ENCODE data around the gene RAB31.

The RAB31 gene

DNA sequence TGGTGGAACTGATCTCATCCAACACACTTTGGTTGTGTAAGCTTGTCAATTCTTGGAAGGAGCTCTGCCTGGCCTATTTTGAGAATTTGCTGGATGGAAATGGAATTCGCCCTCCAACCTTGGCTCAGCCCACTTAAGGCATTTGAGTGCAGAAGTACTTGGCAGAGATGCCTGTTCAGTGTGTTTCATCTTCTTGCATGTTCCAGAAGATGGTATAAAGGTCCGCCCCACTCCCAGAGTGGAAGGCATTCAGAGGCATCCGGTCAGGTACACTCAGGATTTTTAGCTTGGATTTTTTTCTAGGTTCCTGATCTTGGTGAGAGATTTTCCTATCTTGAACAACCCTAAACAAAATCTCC, 116.4 kb downstream of the RAB31 start:
- no peak for DNase-seq

DNA sequence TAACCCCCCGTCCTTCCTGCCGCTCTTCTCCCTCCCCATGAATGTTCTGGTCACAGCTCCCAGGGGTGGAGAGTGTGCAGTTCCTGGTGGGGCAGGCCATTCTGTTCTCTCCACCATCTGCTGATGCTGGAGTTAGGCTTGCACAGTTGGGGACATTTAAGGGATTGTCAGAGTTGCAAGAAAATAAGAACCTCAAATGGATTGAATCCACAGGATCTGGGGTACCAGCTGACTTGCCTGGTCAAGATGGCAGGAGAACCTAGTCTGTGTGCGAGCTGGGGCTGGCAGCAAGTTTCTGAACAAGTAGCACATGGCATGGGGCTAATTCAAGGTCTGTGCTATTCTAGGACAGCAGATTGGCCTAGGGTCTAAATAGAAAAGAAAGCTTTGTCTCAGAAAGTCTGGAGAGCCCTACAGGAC, 116.9 kb downstream of the RAB31 start:
- DNase-seq, result no peak

DNA sequence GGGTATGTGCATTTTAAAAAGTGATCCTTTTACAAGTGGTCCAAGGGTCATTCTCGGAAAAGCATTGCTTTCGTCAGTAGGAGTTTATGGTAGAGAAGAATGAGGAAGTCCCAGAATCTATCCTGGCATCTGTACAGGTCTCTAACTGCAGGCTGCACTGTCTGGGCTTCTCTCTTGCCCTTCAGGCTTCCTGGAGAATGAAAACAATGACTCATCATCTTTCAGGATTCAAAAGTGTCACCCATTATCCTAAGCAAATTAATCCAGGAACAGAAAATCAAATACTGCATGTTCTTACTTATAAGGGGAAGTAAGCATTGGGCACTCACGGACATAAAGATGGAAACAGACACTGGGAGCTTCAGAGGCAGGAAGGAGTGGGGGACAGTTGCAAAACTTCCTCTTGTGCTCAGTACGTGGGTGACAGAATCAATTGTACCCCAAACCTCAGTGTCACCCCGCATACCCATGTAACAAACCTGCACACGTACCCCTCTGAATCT, 117.5 kb downstream of the RAB31 start:
- DNase-seq, result no peak

DNA sequence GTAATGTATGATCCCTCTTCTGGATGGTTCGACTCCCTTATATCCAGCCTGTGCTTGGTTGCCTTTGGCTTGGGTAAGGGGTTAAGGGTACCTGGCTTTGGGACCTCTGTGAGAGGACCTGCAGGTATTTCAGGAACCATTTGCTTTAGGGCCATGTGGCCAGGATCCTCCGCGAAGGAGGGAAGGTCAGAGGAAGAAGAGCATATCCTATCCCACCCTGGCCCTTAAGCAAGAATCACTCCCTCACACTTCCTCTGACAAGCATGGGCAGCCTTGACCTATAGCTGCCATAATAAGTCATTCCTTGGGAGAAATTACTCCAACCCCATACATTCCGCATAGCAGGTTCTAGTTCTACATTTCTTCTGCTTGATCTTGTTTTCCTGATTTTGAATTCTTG, 118.6 kb downstream of the RAB31 start:
- no peak for DNase-seq

DNA sequence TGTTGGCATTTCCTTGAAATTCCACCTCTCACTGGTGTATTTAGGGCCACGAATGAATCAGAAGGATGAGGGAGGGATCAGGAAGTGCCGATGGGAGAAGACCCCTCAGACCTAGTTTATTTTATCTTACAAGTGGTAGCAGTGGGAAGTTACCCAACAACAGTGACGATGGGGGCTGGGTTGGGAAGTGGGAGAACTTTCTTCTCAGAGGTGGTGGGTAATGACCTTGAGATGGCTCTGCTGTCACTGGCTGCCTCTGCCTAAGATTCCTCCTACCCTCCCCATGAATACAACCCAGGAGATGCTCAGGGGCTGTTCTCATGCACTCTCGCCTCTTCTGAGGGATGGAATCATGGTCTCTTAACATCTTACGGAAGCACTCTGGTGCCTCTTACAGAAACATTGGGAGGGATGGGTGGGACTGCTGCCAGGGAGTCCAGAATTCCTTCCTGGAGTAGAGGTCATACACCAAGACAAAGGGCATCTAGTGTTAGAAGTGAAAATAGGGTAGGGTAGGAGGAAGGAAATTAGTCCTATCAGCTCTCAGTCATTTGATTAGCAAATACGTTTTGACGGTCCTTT, 119.2 kb downstream of the RAB31 start:
- DNase-seq, result no peak

DNA sequence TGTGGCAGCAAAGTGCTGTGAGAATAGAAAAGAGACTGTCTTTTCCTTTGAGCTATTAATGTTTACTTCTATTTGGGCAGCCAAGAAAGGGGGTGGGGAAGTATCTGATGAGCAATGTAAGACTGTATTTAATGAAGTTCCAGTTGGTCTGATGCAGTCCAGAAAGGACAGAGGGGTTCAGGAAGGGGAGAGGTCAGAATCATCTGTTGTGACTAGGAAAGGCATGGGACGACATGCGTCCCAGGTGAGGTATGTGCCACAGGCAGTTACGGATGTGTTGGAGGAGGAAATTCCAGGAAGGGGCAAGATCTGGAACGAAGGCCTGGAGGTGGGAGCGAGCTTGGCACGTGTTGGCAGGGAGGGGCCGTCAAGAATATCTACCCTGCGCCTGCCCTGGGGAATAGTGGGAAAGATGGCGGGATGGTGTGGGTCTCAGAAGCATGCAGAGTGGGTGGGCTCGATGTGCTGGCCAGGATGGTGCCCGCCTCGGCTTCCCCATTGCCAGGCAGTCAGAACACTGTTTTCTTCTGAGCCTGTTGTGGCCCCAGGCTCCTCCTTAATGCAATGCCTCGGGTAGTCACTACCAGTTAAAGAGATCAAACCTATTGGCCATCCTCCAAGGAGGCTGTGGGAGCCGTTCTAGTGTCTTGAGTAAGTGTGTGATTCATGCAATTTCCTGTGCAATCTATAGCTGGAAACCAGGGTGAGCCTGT, 119.8 kb downstream of the RAB31 start:
- no peak for DNase-seq

DNA sequence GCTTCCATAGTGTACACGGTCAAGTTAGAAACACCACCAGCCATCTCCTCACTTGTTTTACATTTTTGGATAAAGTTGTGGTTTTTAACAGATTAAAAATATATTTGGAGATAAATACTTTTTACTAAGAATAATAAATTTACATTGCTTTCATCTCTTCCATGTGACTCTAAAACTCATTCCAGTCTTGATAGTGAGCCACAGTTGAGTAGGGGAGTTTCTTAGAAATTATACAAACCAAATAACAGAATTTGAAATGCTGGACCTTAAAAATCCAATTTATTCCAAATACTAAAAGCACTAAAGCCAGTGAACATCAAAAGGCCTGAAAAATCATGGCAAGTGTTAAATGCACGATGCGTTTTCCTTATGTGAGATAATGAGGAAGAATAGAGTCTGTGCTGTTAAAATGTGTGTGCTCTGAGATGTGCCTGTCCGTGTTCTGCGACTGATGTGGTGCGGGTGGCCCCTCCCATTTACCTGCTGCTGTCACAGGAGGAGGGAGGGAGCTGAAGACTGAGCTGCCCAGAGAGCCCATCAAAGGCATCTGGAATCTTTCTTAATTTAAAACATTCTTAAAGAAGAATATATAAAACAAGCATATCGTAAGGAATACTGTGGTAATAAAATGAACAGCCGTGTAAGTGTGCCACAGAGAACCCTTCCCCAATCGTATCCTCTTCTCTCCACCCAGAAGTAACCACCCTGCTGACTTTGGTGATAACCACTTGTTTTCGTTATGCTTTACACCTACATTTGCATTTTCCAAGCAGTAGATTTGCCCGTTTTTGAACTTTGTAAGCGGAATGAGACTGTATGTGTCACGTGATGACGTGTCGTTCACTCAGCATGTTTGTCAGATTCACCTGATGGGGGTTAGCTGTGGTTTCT, 120.7 kb downstream of the RAB31 start:
- no peak for DNase-seq

DNA sequence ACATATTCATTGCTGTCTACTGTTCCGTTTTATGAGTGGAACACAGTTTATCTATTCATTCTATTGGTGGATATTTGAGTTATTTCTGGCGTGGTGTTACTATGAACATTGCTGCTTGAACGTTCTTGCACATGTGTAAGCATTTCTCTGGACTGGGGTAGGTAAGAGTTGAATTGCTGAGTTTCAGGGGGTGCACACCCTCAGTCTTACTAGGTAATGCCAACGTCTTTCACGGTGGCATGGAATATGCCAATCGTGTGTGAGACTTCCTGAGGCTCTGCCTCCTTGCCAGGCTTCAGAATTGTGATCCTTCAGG, 121.3 kb downstream of the RAB31 start:
- DNase-seq, result no peak

DNA sequence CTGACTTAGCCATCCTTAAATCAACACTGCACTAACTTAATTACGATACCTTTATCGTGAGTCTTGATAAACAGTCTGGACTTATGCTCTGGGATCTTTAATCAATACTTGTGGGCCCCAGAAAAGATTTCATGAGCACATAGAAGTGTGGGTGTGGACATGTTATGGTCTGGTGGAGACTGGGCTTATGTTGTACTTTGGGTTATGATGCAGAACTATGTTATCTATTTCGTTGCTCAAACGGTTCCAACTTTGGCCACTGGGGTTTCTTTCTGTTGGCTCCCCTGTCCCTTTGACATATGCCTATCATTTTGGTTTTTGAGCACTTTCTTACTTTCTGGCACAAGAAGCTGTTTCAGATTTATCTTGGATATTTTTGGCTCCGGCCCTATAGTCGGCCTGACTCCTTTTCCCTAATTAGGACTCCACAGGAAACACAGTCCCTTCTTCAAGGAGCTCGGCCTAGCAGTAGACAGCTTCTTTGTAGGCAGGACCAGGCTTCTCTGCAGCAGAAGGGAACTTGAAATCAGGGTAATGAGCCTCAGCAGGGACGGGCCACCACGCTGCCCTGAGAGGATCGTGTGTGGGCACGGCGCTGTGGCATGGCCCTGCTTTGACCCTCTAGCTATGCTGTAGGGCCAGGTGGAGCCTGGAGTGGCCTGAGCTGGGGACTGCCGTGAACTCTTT, 123.1 kb downstream of the RAB31 start:
- DNase-seq, result no peak

DNA sequence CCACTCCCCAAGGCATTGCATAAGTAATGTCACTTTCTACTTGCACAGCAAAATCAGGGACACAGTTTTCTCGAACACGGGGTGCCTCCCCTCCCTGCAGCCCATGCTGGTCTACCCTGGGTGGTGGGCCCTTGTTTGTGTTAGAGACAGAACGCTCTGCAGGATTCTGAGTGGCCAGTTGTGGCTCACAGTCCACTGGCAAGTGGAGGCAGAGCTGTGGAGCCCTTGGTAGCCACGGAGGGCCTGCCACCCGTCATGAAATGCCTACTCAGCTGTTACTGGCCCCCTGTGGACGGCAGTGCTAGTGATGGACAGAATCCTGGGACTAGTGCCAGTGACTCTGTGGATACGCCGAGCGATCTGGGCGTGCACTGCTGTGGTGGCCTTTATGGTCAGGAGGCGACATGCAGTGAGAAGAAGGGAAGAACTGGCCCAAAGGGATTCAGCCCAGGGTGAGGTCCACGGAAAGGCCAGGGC, 123.7 kb downstream of the RAB31 start:
- DNase-seq, result no peak

DNA sequence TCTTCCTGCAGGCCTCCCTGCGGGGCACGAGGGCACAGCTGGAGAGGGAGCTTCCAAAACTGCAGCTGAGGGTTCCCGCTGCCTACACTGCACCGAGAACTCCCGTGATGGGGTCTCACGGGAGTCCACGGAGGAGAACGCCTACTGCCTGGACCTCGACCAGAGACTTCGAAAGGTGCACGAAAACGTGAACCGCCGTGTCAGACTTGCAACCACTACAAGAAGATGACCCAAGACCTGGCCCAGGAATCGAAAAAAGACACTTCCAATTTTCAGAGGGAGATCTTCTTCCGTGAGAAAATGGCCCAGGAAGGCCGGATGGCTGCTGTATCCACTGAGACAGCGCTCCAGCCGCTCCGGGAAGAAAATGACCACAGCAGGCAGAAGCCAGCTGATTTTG, 124.8 kb downstream of the RAB31 start:
- no peak for DNase-seq

DNA sequence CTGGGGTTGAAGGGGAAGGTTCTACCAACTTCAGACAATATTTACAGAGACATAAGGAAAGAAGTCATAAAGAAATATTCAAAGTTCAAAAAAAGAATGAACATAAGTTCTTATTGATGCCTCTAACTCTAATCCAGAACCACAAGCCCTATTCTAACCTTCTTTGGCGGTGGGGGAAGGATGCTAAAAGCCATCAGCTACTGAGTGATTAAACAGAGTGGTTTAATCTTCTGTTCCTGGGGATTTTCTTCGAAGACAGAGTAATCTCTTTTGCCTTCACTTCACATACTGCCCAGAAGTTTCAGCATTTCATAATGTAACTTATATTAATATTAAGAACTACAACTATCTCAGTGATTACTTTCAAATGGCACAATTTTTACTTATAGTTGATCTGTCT, 126.5 kb downstream of the RAB31 start:
- no peak for DNase-seq

DNA sequence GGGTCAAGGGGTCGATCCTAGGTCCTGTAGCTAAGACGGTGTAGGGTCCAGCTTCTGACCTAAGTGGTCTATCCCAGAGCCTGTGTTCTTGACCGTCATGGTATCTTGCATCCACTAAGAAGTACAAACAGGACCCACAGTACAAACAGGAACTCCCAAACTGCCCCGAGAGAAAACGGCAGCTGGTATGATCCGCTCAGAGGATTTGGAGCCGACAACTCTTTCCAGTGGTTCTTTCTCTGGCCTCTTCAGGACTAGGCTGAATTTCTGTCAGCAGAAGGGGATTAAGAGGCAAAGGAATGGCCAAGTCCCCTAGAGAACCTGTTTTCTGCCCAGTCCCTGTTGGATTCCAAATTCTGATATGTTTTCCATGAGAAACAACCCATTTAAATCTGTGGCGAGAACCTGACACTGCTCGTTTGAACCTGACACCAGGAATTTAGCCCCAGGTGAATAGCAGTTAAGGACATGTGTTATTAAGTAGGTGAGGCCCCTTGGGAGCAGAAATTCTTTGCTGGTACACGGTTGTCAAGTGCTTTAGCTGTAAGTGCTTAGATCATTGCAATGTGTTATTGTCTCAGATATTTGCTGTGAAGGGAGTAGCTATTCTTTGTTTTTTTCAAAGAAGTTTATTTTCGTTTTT, 127.1 kb downstream of the RAB31 start:
- DNase-seq, result no peak

DNA sequence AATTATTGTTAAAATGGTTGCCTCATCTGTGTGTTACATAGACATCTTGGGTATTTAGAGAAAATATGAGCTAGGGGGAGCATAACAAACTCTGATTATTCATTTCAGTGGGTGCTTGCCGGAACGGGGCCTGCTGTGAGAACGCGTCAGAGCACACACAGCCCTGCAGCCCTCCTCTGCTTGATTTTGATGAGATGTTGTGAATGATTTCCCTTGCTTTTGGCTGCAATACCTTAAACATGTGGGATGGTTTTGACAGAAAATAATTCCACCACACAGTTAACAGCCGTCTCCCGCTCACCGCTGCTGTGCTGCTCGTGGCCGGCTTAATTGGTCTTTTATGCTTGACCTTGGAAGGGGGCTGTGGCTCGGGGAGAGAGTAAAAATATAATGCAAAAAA, 127.7 kb downstream of the RAB31 start:
- no peak for DNase-seq

DNA sequence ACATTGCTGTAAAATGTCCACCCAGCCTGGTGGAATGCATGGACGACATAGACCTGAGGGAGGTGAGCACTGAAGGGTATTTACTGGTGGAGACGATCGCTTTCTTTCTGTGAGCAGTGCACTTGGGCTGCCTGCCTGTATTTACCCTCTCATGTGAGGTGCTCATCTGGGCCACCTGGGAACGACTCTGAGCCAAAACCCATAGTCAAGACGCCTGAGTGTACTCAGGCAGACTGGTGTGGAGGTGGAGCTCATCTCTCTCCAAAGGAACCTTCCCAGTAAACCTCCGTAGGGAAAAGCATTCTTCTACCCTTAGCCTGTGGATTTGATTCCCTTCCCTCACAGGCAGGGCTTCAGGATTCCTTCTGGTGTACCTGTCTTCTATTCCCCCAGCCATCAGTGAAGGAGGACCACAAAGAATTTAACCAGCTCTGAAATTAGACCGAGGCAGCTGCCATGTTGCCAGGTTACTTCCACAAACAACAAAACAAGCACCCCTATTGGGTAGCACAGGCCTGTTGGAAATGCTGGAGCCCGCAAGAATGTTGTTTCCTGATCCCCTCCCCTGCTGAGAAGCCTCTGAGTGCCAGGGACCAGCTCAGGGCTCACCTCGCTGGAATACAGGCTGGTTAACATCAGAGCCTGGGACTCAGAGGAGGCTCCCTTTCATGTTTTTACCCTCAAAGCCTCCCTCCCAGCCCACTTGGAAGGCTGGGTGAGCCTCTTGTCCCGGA, 130.2 kb downstream of the RAB31 start:
- no peak for DNase-seq

DNA sequence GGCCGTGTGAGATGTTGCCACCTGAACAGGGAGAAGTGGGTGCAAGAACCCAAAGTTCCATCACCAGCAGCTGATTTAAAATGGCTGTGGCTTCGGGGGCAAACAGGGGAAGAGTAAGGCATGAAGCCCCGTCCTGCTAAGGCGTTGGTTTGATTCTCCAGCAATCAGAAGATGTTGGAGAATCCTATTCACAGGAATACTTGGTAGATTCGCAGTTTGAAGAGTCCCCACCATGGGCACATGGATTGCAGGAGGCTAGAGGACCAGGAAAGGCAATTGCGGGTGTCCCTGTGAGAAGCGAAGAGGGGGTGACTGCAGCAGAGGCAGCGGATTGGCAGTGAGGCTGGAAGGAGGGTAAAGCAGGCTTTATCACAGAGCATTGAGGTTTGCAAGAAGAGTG, 131.1 kb downstream of the RAB31 start:
- DNase-seq, result no peak

DNA sequence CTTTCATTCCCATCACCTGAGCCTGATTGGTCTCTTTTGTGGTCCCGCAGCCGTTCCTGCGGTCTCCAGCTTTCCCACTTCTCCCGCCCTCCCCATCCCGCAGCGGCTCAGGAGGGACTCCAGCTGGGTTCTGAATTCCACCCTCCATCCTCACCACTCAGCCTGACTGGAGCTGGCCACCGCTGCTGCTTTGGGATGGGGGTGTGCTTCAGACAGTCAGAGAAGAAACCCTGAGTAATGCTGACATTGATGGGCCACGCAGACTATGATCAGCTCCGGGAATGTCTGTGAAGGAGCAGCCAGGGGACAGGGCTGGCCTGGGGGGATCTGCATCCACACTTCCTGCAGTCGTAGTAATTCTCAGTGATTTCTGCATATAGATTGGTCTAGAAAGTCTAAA, 131.8 kb downstream of the RAB31 start:
- DNase-seq, result no peak

DNA sequence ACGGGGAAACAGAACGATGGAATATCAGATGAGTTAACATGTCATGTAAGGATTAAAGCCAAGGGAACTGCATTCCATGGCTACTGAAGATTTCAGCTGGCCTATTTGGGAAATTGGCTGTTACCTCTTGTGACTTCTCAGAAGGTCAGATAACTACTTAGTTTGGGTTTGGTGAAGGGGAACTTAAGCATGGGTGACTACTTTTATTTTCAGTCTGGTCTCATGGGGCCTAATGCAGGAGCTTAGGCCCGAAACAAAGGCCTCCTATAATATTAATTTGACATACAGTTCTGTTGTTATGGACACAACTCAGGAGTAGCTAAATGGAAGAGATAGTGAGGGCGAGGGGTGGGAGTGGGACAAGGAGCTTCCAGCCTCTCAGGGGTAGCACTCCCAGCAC, 133.7 kb downstream of the RAB31 start:
- no peak for DNase-seq

DNA sequence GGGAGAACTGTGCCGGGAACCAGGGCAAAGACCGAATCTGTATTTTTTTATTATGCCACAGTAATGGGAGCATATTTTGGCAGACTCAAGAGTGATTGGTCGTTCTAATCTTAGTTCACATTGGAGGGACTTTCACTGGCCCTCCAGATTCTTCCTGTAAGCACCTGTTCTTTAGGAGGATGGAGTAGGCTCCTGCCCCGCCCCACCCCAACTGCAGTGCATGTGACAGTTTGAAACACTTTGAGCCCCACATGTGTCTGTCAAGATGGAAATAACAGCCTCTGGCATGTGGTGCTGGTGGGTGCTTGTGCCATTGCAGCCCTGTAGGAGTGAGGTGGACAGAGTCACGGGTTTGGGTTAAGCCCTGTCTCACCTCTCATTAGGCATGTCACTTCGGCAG, 134.3 kb downstream of the RAB31 start:
- DNase-seq, result no peak

DNA sequence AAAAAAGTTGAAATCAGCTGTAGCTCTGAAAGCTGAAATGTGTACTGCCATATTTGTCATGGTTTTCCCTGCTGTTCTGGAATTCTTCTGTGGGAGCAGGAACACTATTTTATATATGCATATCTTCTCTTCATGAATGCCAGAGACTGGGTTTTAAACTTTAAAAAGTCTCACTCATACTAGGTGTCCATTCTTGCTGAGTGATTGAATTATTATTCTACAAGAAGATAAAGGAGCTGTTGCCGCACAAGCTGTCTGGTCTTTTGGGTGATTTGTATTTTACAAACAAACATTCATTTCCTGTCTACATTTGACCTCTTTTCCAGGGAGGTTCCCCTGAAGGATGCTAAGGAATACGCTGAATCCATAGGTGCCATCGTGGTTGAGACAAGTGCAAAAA, 137.2 kb downstream of the RAB31 start:
- DNase-seq, result no peak

DNA sequence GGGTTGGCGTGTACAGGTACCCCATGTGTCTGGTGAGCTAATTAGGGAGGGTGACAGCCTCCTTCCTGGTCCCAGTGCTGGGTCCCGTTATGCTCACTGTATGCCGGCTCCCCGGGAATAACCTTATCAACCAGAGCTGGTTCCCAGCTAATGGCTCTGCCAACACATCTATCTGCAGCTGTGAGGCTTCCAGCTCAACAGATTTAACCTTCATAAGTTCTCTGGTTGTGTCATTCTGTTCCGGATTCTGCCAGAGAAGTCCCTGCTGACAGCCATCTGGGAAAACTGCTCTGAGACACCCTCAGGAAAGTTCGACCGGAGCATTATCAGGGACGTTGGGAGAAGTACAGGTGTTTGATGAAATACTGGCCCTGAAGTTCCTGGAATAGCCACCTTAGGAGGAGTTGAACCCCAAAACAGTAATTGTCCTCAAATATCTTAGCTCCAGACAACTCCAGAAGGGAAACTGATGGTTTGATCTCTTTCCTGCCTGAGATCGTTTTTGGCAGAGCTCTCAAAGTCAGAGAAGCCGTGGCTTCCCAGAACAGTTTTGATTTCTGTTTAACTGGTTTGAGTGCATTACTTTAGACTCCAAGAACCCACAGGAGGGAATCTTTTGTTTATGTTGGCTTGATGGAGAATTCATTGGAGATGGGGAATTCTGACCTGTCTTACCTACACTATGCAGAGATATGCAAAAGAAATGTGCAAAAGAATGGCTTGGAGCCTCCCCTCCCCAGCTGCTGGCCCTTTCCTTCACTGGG, 138.2 kb downstream of the RAB31 start:
- DNase-seq, result no peak
